ENCODE data around the gene OR13J1. TPM values are rescaled to one million over a fixed set of nuclear protein-coding genes. Genes with fewer than 3 reads are reported as not detected.

The OR13J1 gene
- total RNA-seq, 4 donors from 2014 or later: not detected

- no peak for TF ChIP-seq CTCF (IDR thresholded peaks at IDR 0.05; ENCODE audit: low read depth)
These were observed 7.9 kb downstream of the OR13J1 start for GRCh38 chr9:35862328-35862727.

GRCh38 chr9:35861161-35861897, 8.9 kb downstream of the OR13J1 start:
- no peak for TF ChIP-seq CTCF (IDR thresholded peaks at IDR 0.05; ENCODE audit: low read depth)

GRCh38 chr9:35859990-35860339, 10.2 kb downstream of the OR13J1 start:
- TF ChIP-seq CTCF (IDR thresholded peaks at IDR 0.05; ENCODE audit: low read depth): no peak

GRCh38 chr9:35859310-35859989, 10.8 kb downstream of the OR13J1 start:
- no peak for TF ChIP-seq CTCF (IDR thresholded peaks at IDR 0.05; ENCODE audit: low read depth)

GRCh38 chr9:35858458-35858857, 11.7 kb downstream of the OR13J1 start:
- TF ChIP-seq CTCF (IDR thresholded peaks at IDR 0.05; ENCODE audit: low read depth): no peak

- no peak for TF ChIP-seq CTCF (IDR thresholded peaks at IDR 0.05; ENCODE audit: low read depth)
These were observed 13.3 kb downstream of the OR13J1 start for GRCh38 chr9:35856882-35857281.

GRCh38 chr9:35856206-35856605, 14.0 kb downstream of the OR13J1 start:
- no peak for TF ChIP-seq CTCF (IDR thresholded peaks at IDR 0.05; ENCODE audit: low read depth)

All from subcutaneous adipose tissue (tissue), 4 donors.